Measurements from ENCODE around the gene NUDT4. TPM values are rescaled to one million over a fixed set of nuclear protein-coding genes. Genes with fewer than 3 reads are reported as not detected.

NUDT4 gene
- total and polyA plus RNA-seq, 9 of the 15 experiments (the other 6 are each of a cell fraction or from before 2014, with no cell fraction given) = 38.1 to 164 (median 99.2) TPM

DNA sequence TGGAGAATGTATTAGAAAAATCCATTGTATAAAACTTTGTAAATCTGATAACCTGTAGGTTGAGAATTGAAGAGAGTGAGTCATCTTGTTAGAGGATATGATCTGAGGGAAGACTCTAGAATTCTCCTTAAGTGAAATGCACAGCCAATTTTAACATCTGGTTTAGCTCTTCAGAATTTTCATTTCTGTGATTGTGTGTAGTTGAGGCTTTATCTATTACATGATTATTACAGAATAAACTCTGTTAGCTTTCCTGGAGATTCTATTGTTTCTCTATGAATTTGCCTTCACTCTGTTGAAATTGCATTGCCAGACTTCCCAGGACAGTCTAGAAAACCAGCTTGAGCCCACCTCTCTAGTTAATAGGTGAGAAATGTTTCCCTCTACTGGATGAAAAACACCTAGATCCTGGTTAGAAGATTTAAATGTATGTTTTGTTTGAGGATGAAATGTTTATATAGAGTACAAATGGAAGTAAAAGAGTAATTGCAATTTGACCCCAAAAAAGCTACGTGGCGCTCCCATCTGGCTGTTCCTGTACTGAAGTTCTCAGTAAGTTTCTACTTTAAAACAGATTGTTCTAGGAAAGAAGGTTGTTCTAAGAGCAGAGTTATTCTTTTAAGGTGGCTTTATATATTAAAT, 2.9 kb downstream of the NUDT4 start (continued):
- TF ChIP-seq ZNF175 (CRISPR knock-in tag; IDR thresholded peaks at IDR 0.05; ENCODE audit: low read depth) (no peak), POLR2H (tag; IDR thresholded peaks at IDR 0.05; ENCODE audit: low read depth) (peak; percentile 53; the same call in 1 of the 2 replicates), MYNN (IDR thresholded peaks at IDR 0.05) (no peak), MYNN (CRISPR knock-in tag; IDR thresholded peaks at IDR 0.05) (no peak), KDM5B (IDR thresholded peaks at IDR 0.05; ENCODE audit: insufficient replicate concordance, low read depth, low read length) (no peak), HLTF (IDR thresholded peaks at IDR 0.05) (no peak), BHLHE40 (IDR thresholded peaks at IDR 0.05; ENCODE audit: low read length) (no peak), NFYB (IDR thresholded peaks at IDR 0.05; ENCODE audit: extremely low read depth, insufficient read length) (no peak), STAT5A (IDR thresholded peaks at IDR 0.05; ENCODE audit: borderline replicate concordance, low read length) (no peak), TAF9B (IDR thresholded peaks at IDR 0.05; ENCODE audit: partially characterized antibody) (peak; percentile 8)
- TF ChIP-seq, protein P1, sequence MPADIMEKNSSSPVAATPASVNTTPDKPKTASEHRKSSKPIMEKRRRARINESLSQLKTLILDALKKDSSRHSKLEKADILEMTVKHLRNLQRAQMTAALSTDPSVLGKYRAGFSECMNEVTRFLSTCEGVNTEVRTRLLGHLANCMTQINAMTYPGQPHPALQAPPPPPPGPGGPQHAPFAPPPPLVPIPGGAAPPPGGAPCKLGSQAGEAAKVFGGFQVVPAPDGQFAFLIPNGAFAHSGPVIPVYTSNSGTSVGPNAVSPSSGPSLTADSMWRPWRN (IDR thresholded peaks at IDR 0.05; ENCODE audit: low read depth) = no peak
- TF ChIP-seq, protein P2, sequence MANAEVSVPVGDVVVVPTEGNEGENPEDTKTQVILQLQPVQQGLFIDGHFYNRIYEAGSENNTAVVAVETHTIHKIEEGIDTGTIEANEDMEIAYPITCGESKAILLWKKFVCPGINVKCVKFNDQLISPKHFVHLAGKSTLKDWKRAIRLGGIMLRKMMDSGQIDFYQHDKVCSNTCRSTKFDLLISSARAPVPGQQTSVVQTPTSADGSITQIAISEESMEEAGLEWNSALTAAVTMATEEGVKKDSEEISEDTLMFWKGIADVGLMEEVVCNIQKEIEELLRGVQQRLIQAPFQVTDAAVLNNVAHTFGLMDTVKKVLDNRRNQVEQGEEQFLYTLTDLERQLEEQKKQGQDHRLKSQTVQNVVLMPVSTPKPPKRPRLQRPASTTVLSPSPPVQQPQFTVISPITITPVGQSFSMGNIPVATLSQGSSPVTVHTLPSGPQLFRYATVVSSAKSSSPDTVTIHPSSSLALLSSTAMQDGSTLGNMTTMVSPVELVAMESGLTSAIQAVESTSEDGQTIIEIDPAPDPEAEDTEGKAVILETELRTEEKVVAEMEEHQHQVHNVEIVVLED (CRISPR knock-in tag; IDR thresholded peaks at IDR 0.05) = no peak
